ENCODE data around the gene CDKL1.
A peak's percentile ranks its signal among the peaks of the same experiment; 100 is the strongest.

Gene CDKL1

GRCh38 chr14:50399251-50400032, 2.8 kb upstream of the CDKL1 start:
- no peaks in the 10 kb centered on the region for H3K27me3 Mint-ChIP-seq
- no peaks in the 10 kb centered on the region for H3K36me3 Mint-ChIP-seq (ENCODE audit: insufficient read depth)
- no peaks in the 10 kb centered on the region for H3K9me3 Mint-ChIP-seq
- ATAC-seq (replicated peaks) (no peak), DNase-seq (no peak)
- H3K4me3 Mint-ChIP-seq, result no peak overlapping the region
- H3K4me1 Mint-ChIP-seq (ENCODE audit: low read depth in 2 of 2), result peaks cover 4 to 9% of the 10 kb centered on the region in 2 donors
- no peak overlapping the region for H3K27ac Mint-ChIP-seq

- H3K27ac Mint-ChIP-seq, result no peak overlapping the region
- DNase-seq (no peak), ATAC-seq (replicated peaks) (no peak)
- H3K4me3 Mint-ChIP-seq, result no peak overlapping the region
- H3K36me3 Mint-ChIP-seq (ENCODE audit: insufficient read depth), result no peaks in the 10 kb centered on the region
- peaks cover 4 to 9% of the 10 kb centered on the region in 2 donors for H3K4me1 Mint-ChIP-seq (ENCODE audit: low read depth in 2 of 2)
- H3K9me3 Mint-ChIP-seq, result no peaks in the 10 kb centered on the region
- no peaks in the 10 kb centered on the region for H3K27me3 Mint-ChIP-seq
Measured at GRCh38 chr14:50398189-50398580, 1.5 kb upstream of the CDKL1 start.

GRCh38 chr14:50397390-50398188, 908 bp upstream of the CDKL1 start:
- DNase-seq, result no peak
- Mint-ChIP-seq H3K4me3 (peak overlapping the region; percentile 81 to 91), H3K36me3 (ENCODE audit: insufficient read depth) (no peaks in the 10 kb centered on the region), H3K27ac (peak overlapping the region in 1 of 2 donors; percentile 67), H3K9me3 (no peaks in the 10 kb centered on the region), H3K27me3 (no peaks in the 10 kb centered on the region), H3K4me1 (ENCODE audit: low read depth in 2 of 2) (peaks cover 4 to 9% of the 10 kb centered on the region in 2 donors)
- ATAC-seq (replicated peaks), result no peak

GRCh38 chr14:50395448-50395847, 1.2 kb downstream of the CDKL1 start:
- H3K9me3 Mint-ChIP-seq, result no peaks in the 10 kb centered on the region

GRCh38 chr14:50394713-50395112, 2.0 kb downstream of the CDKL1 start:
- peaks cover 4 to 9% of the 10 kb centered on the region in 2 donors for H3K4me1 Mint-ChIP-seq (ENCODE audit: low read depth in 2 of 2)
- H3K9me3 Mint-ChIP-seq, result no peaks in the 10 kb centered on the region
- peak overlapping the region in 1 of 2 donors; percentile 91 for H3K4me3 Mint-ChIP-seq
- DNase-seq (no peak), ATAC-seq (replicated peaks) (no peak)
- no peak overlapping the region for H3K27ac Mint-ChIP-seq
- no peaks in the 10 kb centered on the region for H3K36me3 Mint-ChIP-seq (ENCODE audit: insufficient read depth)
- no peaks in the 10 kb centered on the region for H3K27me3 Mint-ChIP-seq

More at GRCh38 chr14:50395448-50395847, 1.2 kb downstream of the CDKL1 start:
- no peak overlapping the region for H3K27ac Mint-ChIP-seq
- no peaks in the 10 kb centered on the region for H3K27me3 Mint-ChIP-seq
- H3K36me3 Mint-ChIP-seq (ENCODE audit: insufficient read depth), result no peaks in the 10 kb centered on the region
- no peak for ATAC-seq (replicated peaks)
- H3K4me1 Mint-ChIP-seq (ENCODE audit: low read depth in 2 of 2), result peaks cover 4 to 9% of the 10 kb centered on the region in 2 donors
- peak overlapping the region; percentile 81 to 91 for H3K4me3 Mint-ChIP-seq
- no peak for DNase-seq

GRCh38 chr14:50389668-50390441, 6.8 kb downstream of the CDKL1 start:
- no peaks in the 10 kb centered on the region for H3K4me1 Mint-ChIP-seq (ENCODE audit: low read depth in 2 of 2)
- no peak for DNase-seq
- no peak overlapping the region for H3K27ac Mint-ChIP-seq
- no peak overlapping the region for H3K4me3 Mint-ChIP-seq
- H3K9me3 Mint-ChIP-seq, result no peaks in the 10 kb centered on the region
- no peaks in the 10 kb centered on the region for H3K36me3 Mint-ChIP-seq (ENCODE audit: insufficient read depth)
- no peaks in the 10 kb centered on the region for H3K27me3 Mint-ChIP-seq
- no peak for ATAC-seq (replicated peaks)

GRCh38 chr14:50388256-50388931, 8.3 kb downstream of the CDKL1 start:
- Mint-ChIP-seq H3K4me1 (ENCODE audit: low read depth in 2 of 2) (no peaks in the 10 kb centered on the region), H3K36me3 (ENCODE audit: insufficient read depth) (no peaks in the 10 kb centered on the region), H3K9me3 (no peaks in the 10 kb centered on the region), H3K4me3 (no peak overlapping the region), H3K27ac (no peak overlapping the region), H3K27me3 (no peaks in the 10 kb centered on the region)
- ATAC-seq (replicated peaks), result no peak
- no peak for DNase-seq

- no peaks in the 10 kb centered on the region for H3K36me3 Mint-ChIP-seq (ENCODE audit: insufficient read depth)
- DNase-seq (no peak), ATAC-seq (replicated peaks) (no peak)
- no peak overlapping the region for H3K4me3 Mint-ChIP-seq
- no peak overlapping the region for H3K27ac Mint-ChIP-seq
- no peaks in the 10 kb centered on the region for H3K27me3 Mint-ChIP-seq
- no peaks in the 10 kb centered on the region for H3K4me1 Mint-ChIP-seq (ENCODE audit: low read depth in 2 of 2)
- H3K9me3 Mint-ChIP-seq, result no peaks in the 10 kb centered on the region
Measured at GRCh38 chr14:50387548-50387947, 9.1 kb downstream of the CDKL1 start.

- Mint-ChIP-seq H3K36me3 (ENCODE audit: insufficient read depth) (no peaks in the 10 kb centered on the region), H3K9me3 (no peaks in the 10 kb centered on the region), H3K4me3 (no peak overlapping the region), H3K4me1 (ENCODE audit: low read depth in 2 of 2) (no peaks in the 10 kb centered on the region), H3K27ac (no peak overlapping the region), H3K27me3 (no peaks in the 10 kb centered on the region)
- no peak for ATAC-seq (replicated peaks)
- DNase-seq, result no peak
Measured at GRCh38 chr14:50383618-50384225, 13.0 kb downstream of the CDKL1 start.

- Mint-ChIP-seq H3K27ac (no peak overlapping the region), H3K27me3 (no peaks in the 10 kb centered on the region), H3K36me3 (ENCODE audit: insufficient read depth) (no peaks in the 10 kb centered on the region), H3K4me1 (ENCODE audit: low read depth in 2 of 2) (no peaks in the 10 kb centered on the region), H3K9me3 (no peaks in the 10 kb centered on the region), H3K4me3 (no peak overlapping the region)
- ATAC-seq (replicated peaks), result no peak
- no peak for DNase-seq
Measured at GRCh38 chr14:50381823-50382287, 14.8 kb downstream of the CDKL1 start.

- no peak for ATAC-seq (replicated peaks)
- H3K36me3 Mint-ChIP-seq (ENCODE audit: insufficient read depth), result no peaks in the 10 kb centered on the region
- H3K9me3 Mint-ChIP-seq, result no peaks in the 10 kb centered on the region
- no peak for DNase-seq
- no peak overlapping the region for H3K27ac Mint-ChIP-seq
- no peaks in the 10 kb centered on the region for H3K4me1 Mint-ChIP-seq (ENCODE audit: low read depth in 2 of 2)
- no peaks in the 10 kb centered on the region for H3K27me3 Mint-ChIP-seq
- H3K4me3 Mint-ChIP-seq, result no peak overlapping the region
Measured at GRCh38 chr14:50381008-50381407, 15.7 kb downstream of the CDKL1 start.

GRCh38 chr14:50380455-50380854, 16.2 kb downstream of the CDKL1 start:
- ATAC-seq (replicated peaks), result no peak

GRCh38 chr14:50379563-50379962, 17.1 kb downstream of the CDKL1 start:
- DNase-seq, result no peak
- no peaks in the 10 kb centered on the region for H3K36me3 Mint-ChIP-seq (ENCODE audit: insufficient read depth)
- no peak for ATAC-seq (replicated peaks)
- H3K9me3 Mint-ChIP-seq, result no peaks in the 10 kb centered on the region
- H3K4me1 Mint-ChIP-seq (ENCODE audit: low read depth in 2 of 2), result no peaks in the 10 kb centered on the region
- no peak overlapping the region for H3K27ac Mint-ChIP-seq
- H3K4me3 Mint-ChIP-seq, result no peak overlapping the region
- H3K27me3 Mint-ChIP-seq, result no peaks in the 10 kb centered on the region

More at GRCh38 chr14:50380455-50380854, 16.2 kb downstream of the CDKL1 start:
- no peak for DNase-seq
- no peaks in the 10 kb centered on the region for H3K4me1 Mint-ChIP-seq (ENCODE audit: low read depth in 2 of 2)
- no peak overlapping the region for H3K27ac Mint-ChIP-seq
- no peaks in the 10 kb centered on the region for H3K27me3 Mint-ChIP-seq
- no peaks in the 10 kb centered on the region for H3K9me3 Mint-ChIP-seq
- no peaks in the 10 kb centered on the region for H3K36me3 Mint-ChIP-seq (ENCODE audit: insufficient read depth)
- no peak overlapping the region for H3K4me3 Mint-ChIP-seq
